GM10847 (cell line): ENCODE data around the gene CALML6.

Experiments
- POLR2A ChIP-seq: IDR thresholded peaks from 2 replicates; pipeline ENCODE4 v1.6.1; 2011; ENCODE audit not compliant: insufficient read length; ENCODE audit errors: extremely low read depth

The CALML6 gene

GRCh38 chr1:1889847-1890505 lies 25.1 kb upstream of the CALML6 start:
- peak; percentile 19 for TF ChIP-seq POLR2A

GRCh38 chr1:1890506-1891348 lies 24.3 kb upstream of the CALML6 start, which contains the start of gene GNB1:
Gene GNB1, minus strand, starts transcription at chr1:1891087. Its CDS starts 65,634 bp downstream, at chr1:1825453.
- peak; percentile 85 for TF ChIP-seq POLR2A

GRCh38 chr1:1891349-1892078 lies 23.5 kb upstream of the CALML6 start:
- peak; percentile 37 for TF ChIP-seq POLR2A

GRCh38 chr1:1892079-1892762 lies 22.8 kb upstream of the CALML6 start:
- TF ChIP-seq POLR2A = no peak

GRCh38 chr1:1892763-1893120 lies 22.3 kb upstream of the CALML6 start:
- TF ChIP-seq POLR2A = no peak

GRCh38 chr1:1893291-1893985 lies 21.6 kb upstream of the CALML6 start:
- TF ChIP-seq POLR2A = no peak

- TF ChIP-seq POLR2A = no peak
Observed at GRCh38 chr1:1893997-1894353, 21.1 kb upstream of the CALML6 start.

GRCh38 chr1:1894354-1895059 lies 20.6 kb upstream of the CALML6 start:
- TF ChIP-seq POLR2A = no peak

- TF ChIP-seq POLR2A = no peak
Observed at GRCh38 chr1:1895060-1895418, 20.0 kb upstream of the CALML6 start.

GRCh38 chr1:1895456-1896336 lies 19.4 kb upstream of the CALML6 start:
- TF ChIP-seq POLR2A = no peak

- TF ChIP-seq POLR2A = no peak
Observed at GRCh38 chr1:1898246-1898933, 16.7 kb upstream of the CALML6 start.

- TF ChIP-seq POLR2A = no peak
Observed at GRCh38 chr1:1899266-1899966, 15.6 kb upstream of the CALML6 start.
